Body of pancreas (tissue), 4 donors: ENCODE data around the gene ANKH. TPM values are rescaled to one million over a fixed set of nuclear protein-coding genes. Genes with fewer than 3 reads are reported as not detected.
A peak's percentile ranks its signal among the peaks of the same experiment; 100 is the strongest.

ENCODE experiments used
- ATAC-seq: fragments of 150-250 bp; one replicate; pipeline ENCODE4 v1.9.1; 2016
- DNase-seq, 4 donors: peaks; one replicate each; pipeline ENCODE4 v3.0.0-alpha.2; 2019
- H3K27ac ChIP-seq, 4 donors: fragments of 200-600 bp; sonication (generic); 1 replicate in 3 of 4; 2 replicates in 1 of 4; pipeline versions ENCODE4 v1.5.1 to v1.6.1; 2016 to 2019; ENCODE audit warnings: mild to moderate bottlenecking in 1 of 4, mixed read lengths in 1 of 4, moderate library complexity in 1 of 4
- H3K27me3 ChIP-seq, 2 donors: fragments of 200-600 bp; sonication (generic); one replicate each; pipeline ENCODE4 v1.6.0; 2016; ENCODE audit warnings: mild to moderate bottlenecking in 1 of 2
- H3K36me3 ChIP-seq, 2 donors: fragments of 200-600 bp; sonication (generic); replicated peaks in 1 of 2; 2 replicates each; pipeline ENCODE4 v1.5.1; 2016; ENCODE audit warnings: low read depth in 2 of 2; ENCODE audit not compliant: insufficient read depth in 1 of 2
- H3K4me1 ChIP-seq: fragments of 200-600 bp; sonication (generic); one replicate; pipeline ENCODE4 v1.6.0; 2016
- H3K4me3 ChIP-seq, 2 donors: fragments of 200-600 bp; sonication (generic); 1 replicate in 1 of 2; 2 replicates in 1 of 2; pipeline ENCODE4 v1.5.1; 2016 to 2019
- H3K9me3 ChIP-seq, 3 donors: fragments of 200-600 bp; sonication (generic); 1 replicate in 2 of 3; 2 replicates in 1 of 3; pipeline ENCODE4 v1.5.1; 2016
- CTCF ChIP-seq, 7 experiments: fragments of 450-650 bp in 4 of 7; fragments of 200-600 bp in 3 of 7; sonication (generic) in 3 of 7; IDR thresholded peaks; one replicate each; pipeline ENCODE4 v1.5.1; 2016 to 2019; ENCODE audit warnings: antibody characterized with exemption in 7 of 7
- POLR2A ChIP-seq, 3 donors: fragments of 450-650 bp; IDR thresholded peaks; one replicate each; pipeline ENCODE4 v1.6.1; 2016; ENCODE audit warnings: antibody characterized with exemption in 3 of 3, mild to moderate bottlenecking in 2 of 3
- WGBS, 2 donors: methylation state at CpG; one replicate each; pipeline ENCODE4 v1.1.5; 2017; 5-methylcytosine and 5-hydroxymethylcytosine counted together
- intact Hi-C: fragments of 100-400 bp; cut with DNase I; formaldehyde crosslinking; loops from one replicate; pipeline ENCODE4 v1.15.1; 2023
- total RNA-seq, 2 donors: library from RNA; depleted of rRNA; stranded (reverse); fragments of >200 nt; gene quantifications; one replicate each; pipeline ENCODE4 v1.1.0, GENCODE V29; 2016

Gene ANKH
- total RNA-seq, 2 donors from 2014 or later = 19.1 to 20.5 TPM

DNA sequence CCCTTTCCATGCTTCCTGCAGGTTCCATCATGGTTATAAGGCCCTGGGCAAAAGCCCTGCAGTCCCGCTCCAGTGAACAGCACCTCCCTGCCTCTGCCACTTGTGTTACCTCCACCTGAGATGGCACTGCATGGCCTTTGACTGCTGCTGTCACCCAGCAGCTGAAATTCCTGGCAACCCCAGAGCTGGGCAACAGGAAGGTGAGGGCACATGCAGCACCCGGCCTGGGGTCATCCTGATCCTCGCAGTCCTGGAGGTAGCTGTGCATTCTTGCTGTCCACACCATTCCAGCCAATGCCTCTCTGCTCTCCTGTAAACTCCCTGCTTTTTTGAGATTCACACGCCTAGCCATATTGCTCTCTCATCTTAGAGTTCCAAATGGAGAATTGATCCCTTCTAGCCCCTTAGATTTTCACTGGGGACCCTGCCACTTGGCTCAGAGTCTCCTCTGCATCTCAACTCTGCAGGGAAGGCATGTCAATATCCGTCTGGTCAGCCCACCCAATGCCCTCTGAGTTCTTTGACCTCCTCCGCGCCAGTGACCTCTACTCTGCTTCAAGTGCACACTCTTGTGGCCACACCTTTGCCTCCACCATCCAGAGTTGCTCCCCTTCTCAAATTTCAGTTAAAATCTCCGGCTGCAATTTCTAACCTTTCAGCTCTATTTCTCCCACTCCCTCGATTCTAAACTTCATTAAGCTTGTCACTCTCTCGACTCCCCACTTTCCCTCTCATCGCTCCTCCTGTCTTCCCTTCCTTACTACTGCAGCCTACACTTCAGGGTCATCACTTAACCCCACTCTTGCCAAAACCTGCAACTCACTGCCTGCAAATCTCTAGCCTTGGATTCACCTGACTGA lies 93.4 kb downstream of the ANKH start:
- intact Hi-C loops = no loop called here
- 81% methylated on average over 11 of the region's 11 CpGs for WGBS, 2 donors
- Histone ChIP-seq H3K36me3 (no peaks in the 10 kb centered on the region), H3K4me3 (no peak overlapping the region), H3K4me1 (peaks cover 5% of the 10 kb centered on the region), H3K27ac (no peak overlapping the region), H3K9me3 (no peaks in the 10 kb centered on the region), H3K27me3 (no peaks in the 10 kb centered on the region)
- ATAC-seq (no peak), DNase-seq (no peak)
- TF ChIP-seq POLR2A (IDR thresholded peaks at IDR 0.05) = no peak
- no peak for TF ChIP-seq CTCF (IDR thresholded peaks at IDR 0.05)

- no peak for ATAC-seq
- TF ChIP-seq POLR2A (IDR thresholded peaks at IDR 0.05) (no peak), CTCF (IDR thresholded peaks at IDR 0.05) (no peak)
- 86 to 91% methylated on average over 6 of the region's 6 CpGs for WGBS, 2 donors
- no peak overlapping the region for H3K27ac ChIP-seq
- no peak for DNase-seq
- peaks cover 5% of the 10 kb centered on the region for H3K4me1 ChIP-seq
- no peaks in the 10 kb centered on the region for H3K36me3 ChIP-seq
- H3K4me3 ChIP-seq = no peak overlapping the region
- H3K9me3 ChIP-seq = no peaks in the 10 kb centered on the region
- intact Hi-C loops = no loop called here
- no peaks in the 10 kb centered on the region for H3K27me3 ChIP-seq
These were observed 94.4 kb downstream of the ANKH start for GRCh38 chr5:14777187-14777586.

DNA sequence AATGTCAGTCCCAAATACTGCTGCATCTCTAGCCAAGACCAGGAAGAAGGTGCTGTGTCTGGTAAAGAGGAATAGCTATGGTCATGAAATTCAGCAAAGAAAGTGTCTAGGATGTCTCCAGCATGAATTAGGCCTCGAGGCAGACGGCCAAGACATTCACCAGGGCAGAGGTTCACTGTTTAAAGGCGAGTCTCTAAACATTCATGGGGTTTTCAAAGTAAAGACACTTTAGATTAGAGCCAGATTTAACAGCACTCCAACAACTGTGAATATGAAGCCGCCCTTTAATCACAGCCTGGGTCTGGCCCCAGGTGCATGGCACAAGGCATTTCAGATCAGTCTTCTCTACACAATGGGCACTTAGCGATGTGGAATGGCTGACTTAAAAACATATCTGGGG lies 95.0 kb downstream of the ANKH start:
- WGBS, 2 donors = 85 to 92% methylated on average over 5 of the region's 5 CpGs
- Histone ChIP-seq H3K4me1 (peaks cover 5% of the 10 kb centered on the region), H3K9me3 (no peaks in the 10 kb centered on the region), H3K27me3 (no peaks in the 10 kb centered on the region), H3K36me3 (no peaks in the 10 kb centered on the region), H3K4me3 (no peak overlapping the region), H3K27ac (no peak overlapping the region)
- ATAC-seq (no peak), DNase-seq (no peak)
- no peak for TF ChIP-seq POLR2A (IDR thresholded peaks at IDR 0.05)
- no peak for TF ChIP-seq CTCF (IDR thresholded peaks at IDR 0.05)
- intact Hi-C loops = no loop called here

- no peak overlapping the region for H3K27ac ChIP-seq
- peak in 1 of 4 donors; percentile 13 for DNase-seq
- no peak overlapping the region for H3K4me3 ChIP-seq
- WGBS, 2 donors = 79 to 86% methylated on average over 7 of the region's 7 CpGs
- TF ChIP-seq POLR2A (IDR thresholded peaks at IDR 0.05) (no peak), CTCF (IDR thresholded peaks at IDR 0.05) (no peak)
- H3K27me3 ChIP-seq = no peaks in the 10 kb centered on the region
- intact Hi-C loops = no loop called here
- H3K9me3 ChIP-seq = no peaks in the 10 kb centered on the region
- H3K36me3 ChIP-seq = no peaks in the 10 kb centered on the region
- H3K4me1 ChIP-seq = peaks cover 5% of the 10 kb centered on the region
- ATAC-seq = no peak
These were observed 95.7 kb downstream of the ANKH start for GRCh38 chr5:14775857-14776256.

DNA sequence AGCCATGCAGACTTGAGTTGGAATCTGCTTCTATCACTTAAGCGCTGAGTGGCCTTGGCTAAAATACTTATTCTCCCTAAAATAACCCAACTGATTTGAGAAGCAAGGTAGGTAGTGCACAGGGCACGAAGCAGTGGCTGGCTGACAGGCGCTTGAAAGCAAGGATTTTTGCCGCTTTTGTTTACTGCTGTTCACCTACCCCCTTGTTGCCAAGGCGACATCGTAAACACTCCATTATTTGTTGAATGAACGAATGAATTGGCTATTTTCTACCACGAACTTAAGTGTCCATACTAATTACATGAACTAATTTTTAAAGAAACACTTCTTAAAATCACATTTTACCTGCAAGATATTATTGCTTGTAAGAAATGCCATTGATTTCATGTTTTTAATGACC lies 98.0 kb downstream of the ANKH start:
- Histone ChIP-seq H3K27ac (no peak overlapping the region), H3K9me3 (no peaks in the 10 kb centered on the region), H3K4me3 (no peak overlapping the region), H3K4me1 (peaks cover 5% of the 10 kb centered on the region), H3K36me3 (no peaks in the 10 kb centered on the region), H3K27me3 (no peaks in the 10 kb centered on the region)
- ATAC-seq (no peak), DNase-seq (no peak)
- 60 to 65% methylated on average over 8 of the region's 8 CpGs for WGBS, 2 donors
- TF ChIP-seq POLR2A (IDR thresholded peaks at IDR 0.05) (no peak), CTCF (IDR thresholded peaks at IDR 0.05) (no peak)
- intact Hi-C loops = no loop called here
